Measurements from ENCODE around the gene TFR2. TPM values are rescaled to one million over a fixed set of nuclear protein-coding genes. Genes with fewer than 3 reads are reported as not detected.
A peak's percentile ranks its signal among the peaks of the same experiment; 100 is the strongest.

The TFR2 gene
- total and polyA plus RNA-seq, 9 of the 15 experiments (the other 6 are each of a cell fraction or from before 2014, with no cell fraction given) = 3.8 to 123 (median 51.1) TPM

DNA sequence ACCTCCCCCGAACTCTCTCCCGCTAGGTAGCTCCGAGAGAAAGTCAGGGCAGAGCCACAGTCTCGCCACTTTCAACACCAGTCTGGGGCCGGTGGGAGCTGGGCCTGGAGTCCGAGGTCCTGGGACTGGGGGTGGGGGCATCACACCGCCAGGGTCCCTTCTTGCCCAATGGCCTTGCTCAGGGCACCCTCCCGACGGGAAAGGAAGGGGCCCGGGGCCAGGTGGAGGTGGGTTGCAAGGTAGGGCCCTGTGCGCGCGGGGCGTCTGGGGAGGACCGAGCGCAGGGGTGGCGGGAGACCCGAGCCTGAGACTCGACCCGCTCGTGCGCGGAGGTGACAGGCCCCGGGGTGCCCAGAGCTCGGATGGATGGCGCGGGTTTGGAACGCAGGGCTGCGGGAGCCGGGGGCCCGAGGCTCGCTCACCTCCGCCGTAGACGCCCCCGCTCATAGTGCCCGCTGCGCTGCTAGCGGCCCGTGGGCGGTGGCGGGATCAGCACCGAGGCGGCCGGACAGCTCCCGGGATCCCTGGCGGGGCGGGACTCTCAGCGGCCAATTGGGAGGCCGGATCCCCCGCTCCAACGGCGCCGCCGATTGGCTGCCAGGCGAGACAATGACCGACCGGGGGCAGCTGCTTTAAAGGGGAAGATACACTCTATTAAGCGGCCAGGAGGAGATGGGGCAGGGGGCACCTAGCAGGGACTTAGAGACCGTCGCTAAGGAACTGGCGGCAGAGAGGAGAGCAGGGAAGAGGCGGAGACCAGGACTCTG is 14.7 kb upstream of the TFR2 start, which contains the start of gene ACTL6B (continued):
- TF ChIP-seq ZFX (CRISPR knock-in tag; IDR thresholded peaks at IDR 0.05) (peak; percentile 31; the same call in 1 of the 2 replicates), NFATC3 (IDR thresholded peaks at IDR 0.05) (no peak), CREBBP (IDR thresholded peaks at IDR 0.05; ENCODE audit: low read depth, low read length) (no peak), PRMT5 (CRISPR knock-in tag; IDR thresholded peaks at IDR 0.05) (peak; percentile 97), SLC30A9 (CRISPR knock-in tag; IDR thresholded peaks at IDR 0.05) (no peak), E2F3 (CRISPR knock-in tag; IDR thresholded peaks at IDR 0.05) (peak; percentile 86), GABPB1 (CRISPR knock-in tag; IDR thresholded peaks at IDR 0.05) (peak; percentile 80), CHD2 (IDR thresholded peaks at IDR 0.05; ENCODE audit: low read depth, low read length) (0 out of 2 replicates have a peak, but pooled peaks have one; percentile 26), HOXB6 (CRISPR knock-in tag; IDR thresholded peaks at IDR 0.05; ENCODE audit: borderline replicate concordance) (no peak), DPF2 (IDR thresholded peaks at IDR 0.05) (no peak)
- TF ChIP-seq, protein P1, sequence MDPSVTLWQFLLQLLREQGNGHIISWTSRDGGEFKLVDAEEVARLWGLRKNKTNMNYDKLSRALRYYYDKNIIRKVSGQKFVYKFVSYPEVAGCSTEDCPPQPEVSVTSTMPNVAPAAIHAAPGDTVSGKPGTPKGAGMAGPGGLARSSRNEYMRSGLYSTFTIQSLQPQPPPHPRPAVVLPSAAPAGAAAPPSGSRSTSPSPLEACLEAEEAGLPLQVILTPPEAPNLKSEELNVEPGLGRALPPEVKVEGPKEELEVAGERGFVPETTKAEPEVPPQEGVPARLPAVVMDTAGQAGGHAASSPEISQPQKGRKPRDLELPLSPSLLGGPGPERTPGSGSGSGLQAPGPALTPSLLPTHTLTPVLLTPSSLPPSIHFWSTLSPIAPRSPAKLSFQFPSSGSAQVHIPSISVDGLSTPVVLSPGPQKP (CRISPR knock-in tag; IDR thresholded peaks at IDR 0.05) = no peak
- TF ChIP-seq, protein P2, sequence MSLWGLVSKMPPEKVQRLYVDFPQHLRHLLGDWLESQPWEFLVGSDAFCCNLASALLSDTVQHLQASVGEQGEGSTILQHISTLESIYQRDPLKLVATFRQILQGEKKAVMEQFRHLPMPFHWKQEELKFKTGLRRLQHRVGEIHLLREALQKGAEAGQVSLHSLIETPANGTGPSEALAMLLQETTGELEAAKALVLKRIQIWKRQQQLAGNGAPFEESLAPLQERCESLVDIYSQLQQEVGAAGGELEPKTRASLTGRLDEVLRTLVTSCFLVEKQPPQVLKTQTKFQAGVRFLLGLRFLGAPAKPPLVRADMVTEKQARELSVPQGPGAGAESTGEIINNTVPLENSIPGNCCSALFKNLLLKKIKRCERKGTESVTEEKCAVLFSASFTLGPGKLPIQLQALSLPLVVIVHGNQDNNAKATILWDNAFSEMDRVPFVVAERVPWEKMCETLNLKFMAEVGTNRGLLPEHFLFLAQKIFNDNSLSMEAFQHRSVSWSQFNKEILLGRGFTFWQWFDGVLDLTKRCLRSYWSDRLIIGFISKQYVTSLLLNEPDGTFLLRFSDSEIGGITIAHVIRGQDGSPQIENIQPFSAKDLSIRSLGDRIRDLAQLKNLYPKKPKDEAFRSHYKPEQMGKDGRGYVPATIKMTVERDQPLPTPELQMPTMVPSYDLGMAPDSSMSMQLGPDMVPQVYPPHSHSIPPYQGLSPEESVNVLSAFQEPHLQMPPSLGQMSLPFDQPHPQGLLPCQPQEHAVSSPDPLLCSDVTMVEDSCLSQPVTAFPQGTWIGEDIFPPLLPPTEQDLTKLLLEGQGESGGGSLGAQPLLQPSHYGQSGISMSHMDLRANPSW (CRISPR knock-in tag; IDR thresholded peaks at IDR 0.05) = no peak
- TF ChIP-seq, protein P3, sequence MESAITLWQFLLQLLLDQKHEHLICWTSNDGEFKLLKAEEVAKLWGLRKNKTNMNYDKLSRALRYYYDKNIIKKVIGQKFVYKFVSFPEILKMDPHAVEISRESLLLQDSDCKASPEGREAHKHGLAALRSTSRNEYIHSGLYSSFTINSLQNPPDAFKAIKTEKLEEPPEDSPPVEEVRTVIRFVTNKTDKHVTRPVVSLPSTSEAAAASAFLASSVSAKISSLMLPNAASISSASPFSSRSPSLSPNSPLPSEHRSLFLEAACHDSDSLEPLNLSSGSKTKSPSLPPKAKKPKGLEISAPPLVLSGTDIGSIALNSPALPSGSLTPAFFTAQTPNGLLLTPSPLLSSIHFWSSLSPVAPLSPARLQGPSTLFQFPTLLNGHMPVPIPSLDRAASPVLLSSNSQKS (CRISPR knock-in tag; IDR thresholded peaks at IDR 0.05) = no peak
- TF ChIP-seq, protein P4, sequence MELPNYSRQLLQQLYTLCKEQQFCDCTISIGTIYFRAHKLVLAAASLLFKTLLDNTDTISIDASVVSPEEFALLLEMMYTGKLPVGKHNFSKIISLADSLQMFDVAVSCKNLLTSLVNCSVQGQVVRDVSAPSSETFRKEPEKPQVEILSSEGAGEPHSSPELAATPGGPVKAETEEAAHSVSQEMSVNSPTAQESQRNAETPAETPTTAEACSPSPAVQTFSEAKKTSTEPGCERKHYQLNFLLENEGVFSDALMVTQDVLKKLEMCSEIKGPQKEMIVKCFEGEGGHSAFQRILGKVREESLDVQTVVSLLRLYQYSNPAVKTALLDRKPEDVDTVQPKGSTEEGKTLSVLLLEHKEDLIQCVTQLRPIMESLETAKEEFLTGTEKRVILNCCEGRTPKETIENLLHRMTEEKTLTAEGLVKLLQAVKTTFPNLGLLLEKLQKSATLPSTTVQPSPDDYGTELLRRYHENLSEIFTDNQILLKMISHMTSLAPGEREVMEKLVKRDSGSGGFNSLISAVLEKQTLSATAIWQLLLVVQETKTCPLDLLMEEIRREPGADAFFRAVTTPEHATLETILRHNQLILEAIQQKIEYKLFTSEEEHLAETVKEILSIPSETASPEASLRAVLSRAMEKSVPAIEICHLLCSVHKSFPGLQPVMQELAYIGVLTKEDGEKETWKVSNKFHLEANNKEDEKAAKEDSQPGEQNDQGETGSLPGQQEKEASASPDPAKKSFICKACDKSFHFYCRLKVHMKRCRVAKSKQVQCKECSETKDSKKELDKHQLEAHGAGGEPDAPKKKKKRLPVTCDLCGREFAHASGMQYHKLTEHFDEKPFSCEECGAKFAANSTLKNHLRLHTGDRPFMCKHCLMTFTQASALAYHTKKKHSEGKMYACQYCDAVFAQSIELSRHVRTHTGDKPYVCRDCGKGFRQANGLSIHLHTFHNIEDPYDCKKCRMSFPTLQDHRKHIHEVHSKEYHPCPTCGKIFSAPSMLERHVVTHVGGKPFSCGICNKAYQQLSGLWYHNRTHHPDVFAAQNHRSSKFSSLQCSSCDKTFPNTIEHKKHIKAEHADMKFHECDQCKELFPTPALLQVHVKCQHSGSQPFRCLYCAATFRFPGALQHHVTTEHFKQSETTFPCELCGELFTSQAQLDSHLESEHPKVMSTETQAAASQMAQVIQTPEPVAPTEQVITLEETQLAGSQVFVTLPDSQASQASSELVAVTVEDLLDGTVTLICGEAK (IDR thresholded peaks at IDR 0.05) = peak; percentile 52; the same call in 1 of the 2 replicates
- TF ChIP-seq, protein P4 (CRISPR knock-in tag; IDR thresholded peaks at IDR 0.05) = 0 out of 2 replicates have a peak, but pooled peaks have one; percentile 53

All from K562 (cell line).